ENCODE data around the gene ANKRD28.

ANKRD28 gene

GRCh38 chr3:15728766-15729165 lies 69.0 kb downstream of the ANKRD28 start:
- in situ Hi-C loops (cut with HindIII; ENCODE audit: low sequenced_read_pairs) = no loop called here

GRCh38 chr3:15726881-15727280 lies 70.9 kb downstream of the ANKRD28 start:
- in situ Hi-C loops (cut with HindIII; ENCODE audit: low sequenced_read_pairs) = no loop called here

GRCh38 chr3:15726043-15726442 lies 71.7 kb downstream of the ANKRD28 start:
- in situ Hi-C loops (cut with HindIII; ENCODE audit: low sequenced_read_pairs) = no loop called here

- in situ Hi-C loops (cut with HindIII; ENCODE audit: low sequenced_read_pairs) = no loop called here
Measured at GRCh38 chr3:15724446-15724845, 73.3 kb downstream of the ANKRD28 start.

- in situ Hi-C loops (cut with HindIII; ENCODE audit: low sequenced_read_pairs) = no loop called here
Measured at GRCh38 chr3:15723624-15723884, 74.2 kb downstream of the ANKRD28 start.

- in situ Hi-C loops (cut with HindIII; ENCODE audit: low sequenced_read_pairs) = no loop called here
Measured at GRCh38 chr3:15722877-15723623, 74.7 kb downstream of the ANKRD28 start.

- in situ Hi-C loops (cut with HindIII; ENCODE audit: low sequenced_read_pairs) = no loop called here
Measured at GRCh38 chr3:15716178-15716577, 81.6 kb downstream of the ANKRD28 start.

- in situ Hi-C loops (cut with HindIII; ENCODE audit: low sequenced_read_pairs) = no loop called here
Measured at GRCh38 chr3:15714448-15714847, 83.3 kb downstream of the ANKRD28 start.

GRCh38 chr3:15713364-15713763 lies 84.4 kb downstream of the ANKRD28 start:
- in situ Hi-C loops (cut with HindIII; ENCODE audit: low sequenced_read_pairs) = no loop called here

- in situ Hi-C loops (cut with HindIII; ENCODE audit: low sequenced_read_pairs) = no loop called here
Measured at GRCh38 chr3:15711281-15711680, 86.5 kb downstream of the ANKRD28 start.

- in situ Hi-C loops (cut with HindIII; ENCODE audit: low sequenced_read_pairs) = no loop called here
Measured at GRCh38 chr3:15708882-15709677, 88.7 kb downstream of the ANKRD28 start.

- in situ Hi-C loops (cut with HindIII; ENCODE audit: low sequenced_read_pairs) = no loop called here
Measured at GRCh38 chr3:15707779-15708178, 90.0 kb downstream of the ANKRD28 start.

- in situ Hi-C loops (cut with HindIII; ENCODE audit: low sequenced_read_pairs) = no loop called here
Measured at GRCh38 chr3:15703346-15703745, 94.4 kb downstream of the ANKRD28 start.

GRCh38 chr3:15694628-15695027 lies 103.2 kb downstream of the ANKRD28 start:
- in situ Hi-C loops (cut with HindIII; ENCODE audit: low sequenced_read_pairs) = no loop called here

GRCh38 chr3:15693355-15693754 lies 104.4 kb downstream of the ANKRD28 start:
- in situ Hi-C loops (cut with HindIII; ENCODE audit: low sequenced_read_pairs) = no loop called here

GRCh38 chr3:15690748-15691147 lies 107.0 kb downstream of the ANKRD28 start:
- in situ Hi-C loops (cut with HindIII; ENCODE audit: low sequenced_read_pairs) = no loop called here

- in situ Hi-C loops (cut with HindIII; ENCODE audit: low sequenced_read_pairs) = no loop called here
Measured at GRCh38 chr3:15690230-15690629, 107.5 kb downstream of the ANKRD28 start.

- in situ Hi-C loops (cut with HindIII; ENCODE audit: low sequenced_read_pairs) = no loop called here
Measured at GRCh38 chr3:15685927-15686326, 111.9 kb downstream of the ANKRD28 start.

GRCh38 chr3:15683253-15683652 lies 114.5 kb downstream of the ANKRD28 start:
- in situ Hi-C loops (cut with HindIII; ENCODE audit: low sequenced_read_pairs) = no loop called here

- in situ Hi-C loops (cut with HindIII; ENCODE audit: low sequenced_read_pairs) = no loop called here
Measured at GRCh38 chr3:15682561-15683185, 115.1 kb downstream of the ANKRD28 start.

GRCh38 chr3:15681668-15682067 lies 116.1 kb downstream of the ANKRD28 start:
- in situ Hi-C loops (cut with HindIII; ENCODE audit: low sequenced_read_pairs) = no loop called here

- in situ Hi-C loops (cut with HindIII; ENCODE audit: low sequenced_read_pairs) = no loop called here
Measured at GRCh38 chr3:15679306-15679705, 118.5 kb downstream of the ANKRD28 start.
